ENCODE measurements around the gene CSDE1.

The CSDE1 gene

DNA sequence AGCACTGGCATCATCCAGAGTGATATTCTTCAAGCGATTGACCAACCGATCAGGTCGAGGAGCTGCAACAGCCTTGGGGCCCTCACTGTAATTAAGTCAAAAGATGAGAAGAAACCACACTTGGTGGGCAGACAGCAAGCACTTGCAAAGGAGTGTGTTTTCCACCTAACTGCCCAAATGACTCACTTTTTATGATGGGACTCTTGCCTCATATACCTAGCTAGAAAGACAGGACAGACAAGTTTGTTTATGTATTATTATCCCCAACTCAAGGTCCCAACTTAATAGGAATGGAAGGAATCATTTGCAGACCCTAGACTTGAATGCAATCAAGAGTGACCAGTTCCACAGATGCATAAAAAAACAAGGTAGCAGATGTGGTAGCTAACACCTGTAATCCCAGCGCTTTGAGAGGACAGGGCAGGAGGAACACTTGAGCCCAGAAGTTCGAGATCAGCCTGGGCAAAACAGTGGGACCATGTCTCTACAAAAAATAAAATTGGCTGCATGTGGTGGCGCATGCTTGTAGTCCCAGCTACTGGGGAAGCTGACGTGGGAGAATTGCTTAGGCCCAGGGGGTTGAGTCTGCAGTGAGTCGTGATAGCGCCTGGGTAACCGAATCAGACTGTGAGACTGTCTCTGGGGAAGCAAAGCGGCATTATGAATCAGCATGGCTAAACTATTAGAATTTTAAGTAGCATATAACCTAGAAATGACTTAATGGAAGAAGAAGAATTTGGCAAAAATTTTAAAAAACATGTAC, 38.9 kb downstream of the CSDE1 start:
- H3K4me3 ChIP-seq (replicated peaks; ENCODE audit: low read depth, low read length), result no peak overlapping the region
- no peak for DNase-seq (ENCODE audit: extremely low read depth, low read depth)

GRCh38 chr1:114716304-114717170, 41.2 kb downstream of the CSDE1 start, which contains the start of gene NRAS:
NRAS (minus strand) TSS chr1:114716771; CDS start chr1:114716160, 611 bp downstream.
- no peak for TF ChIP-seq CTCF (IDR thresholded peaks at IDR 0.05; ENCODE audit: low read depth, low read length, missing control alignments)
- H3K4me3 ChIP-seq (replicated peaks; ENCODE audit: low read depth, low read length), result peak within 1 kb of the TSS; percentile 89
- peak; percentile 49 for DNase-seq (ENCODE audit: extremely low read depth, low read depth)

More for the DNA sequence above, 38.9 kb downstream of the CSDE1 start:
- no peak for TF ChIP-seq CTCF (IDR thresholded peaks at IDR 0.05; ENCODE audit: low read depth, low read length, missing control alignments)

- H3K4me3 ChIP-seq (replicated peaks; ENCODE audit: low read depth, low read length), result peak overlapping the region; percentile 89
- no peak for DNase-seq (ENCODE audit: extremely low read depth, low read depth)
- TF ChIP-seq CTCF (IDR thresholded peaks at IDR 0.05; ENCODE audit: low read depth, low read length, missing control alignments), result no peak
Measured at GRCh38 chr1:114715952-114716303, 41.9 kb downstream of the CSDE1 start.

DNA sequence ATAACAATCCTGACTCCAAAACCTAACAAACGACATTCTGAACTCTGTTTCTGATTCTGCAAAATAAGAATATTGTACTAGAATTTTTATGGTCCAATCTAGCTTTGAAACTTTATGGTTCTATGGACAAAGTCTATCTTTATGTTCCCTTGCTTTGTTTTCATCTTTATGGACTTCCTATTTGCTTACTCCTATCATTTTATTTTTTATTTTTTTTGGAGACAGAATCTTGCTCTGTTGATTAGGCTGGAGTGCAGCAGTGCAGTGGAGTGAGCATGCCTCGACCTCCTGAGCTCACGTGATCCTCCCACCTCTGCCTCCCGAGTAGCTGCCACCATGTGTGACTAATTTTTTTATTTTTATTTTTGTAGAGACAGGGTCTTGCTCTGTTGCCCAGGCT, 44.8 kb downstream of the CSDE1 start:
- no peak overlapping the region for H3K4me3 ChIP-seq (replicated peaks; ENCODE audit: low read depth, low read length)
- no peak for TF ChIP-seq CTCF (IDR thresholded peaks at IDR 0.05; ENCODE audit: low read depth, low read length, missing control alignments)
- no peak for DNase-seq (ENCODE audit: extremely low read depth, low read depth)

DNA sequence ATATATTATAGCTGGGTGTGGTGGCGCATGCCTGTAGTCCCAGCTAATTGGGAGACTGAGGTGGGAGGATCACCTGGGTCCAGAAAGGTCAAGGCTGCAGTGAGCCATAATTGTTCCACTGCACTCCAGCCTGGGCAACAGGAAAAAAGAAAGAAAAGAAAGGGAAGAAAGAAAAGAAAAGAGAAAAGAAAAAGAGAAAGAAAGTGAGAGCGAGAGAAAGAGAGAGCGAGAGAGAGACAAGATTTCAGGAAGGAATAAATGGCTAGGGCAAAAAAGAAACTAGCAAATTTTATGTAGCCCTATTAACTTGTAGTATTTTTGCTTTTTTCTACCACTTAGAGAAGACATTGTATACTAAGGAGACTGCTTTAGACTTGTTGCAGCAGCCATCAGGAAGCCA, 47.4 kb downstream of the CSDE1 start:
- no peak for DNase-seq (ENCODE audit: extremely low read depth, low read depth)
- TF ChIP-seq CTCF (IDR thresholded peaks at IDR 0.05; ENCODE audit: low read depth, low read length, missing control alignments), result no peak
- H3K4me3 ChIP-seq (replicated peaks; ENCODE audit: low read depth, low read length), result no peak overlapping the region

DNA sequence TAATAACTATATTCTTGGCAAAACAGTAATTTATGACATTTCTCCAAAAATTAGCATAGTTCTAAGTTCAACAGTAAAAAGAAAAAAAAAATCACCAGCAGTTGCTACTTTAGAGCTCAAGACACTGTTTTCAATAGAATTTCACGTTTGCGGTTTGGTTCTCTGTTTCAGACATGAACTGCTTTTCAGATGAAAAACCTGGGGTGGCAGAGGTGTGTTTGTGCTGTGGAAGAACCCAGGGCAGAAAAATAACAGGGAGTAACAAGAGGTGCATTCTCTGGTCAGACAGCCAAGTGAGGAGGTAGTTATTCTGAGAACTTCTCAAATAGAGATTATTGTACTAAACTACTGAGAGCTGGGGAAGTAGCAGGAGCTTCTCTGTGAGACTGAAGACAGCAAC, 50.2 kb downstream of the CSDE1 start:
- H3K4me3 ChIP-seq (replicated peaks; ENCODE audit: low read depth, low read length), result no peak overlapping the region
- TF ChIP-seq CTCF (IDR thresholded peaks at IDR 0.05; ENCODE audit: low read depth, low read length, missing control alignments), result no peak
- DNase-seq (ENCODE audit: extremely low read depth, low read depth), result no peak

Data from HFF-Myc (cell line).